ENCODE results near the gene PTPRF.

PTPRF gene

GRCh38 chr1:43671626-43672330 is 141.1 kb downstream of the PTPRF start:
- no peak overlapping the region for H3K27ac ChIP-seq
- no peak overlapping the region for H3K4me3 ChIP-seq (ENCODE audit: low read depth, low read length)
- H3K9me3 ChIP-seq (ENCODE audit: severe bottlenecking) = no peaks in the 10 kb centered on the region
- no peak for DNase-seq
- H3K27me3 ChIP-seq (ENCODE audit: insufficient read depth, low read depth, severe bottlenecking) = no peaks in the 10 kb centered on the region
- TF ChIP-seq CTCF (IDR thresholded peaks at IDR 0.05; ENCODE audit: low read depth, low read length) = no peak
- peaks cover 78% of the 10 kb centered on the region for H3K36me3 ChIP-seq

GRCh38 chr1:43673261-43673660 is 142.6 kb downstream of the PTPRF start:
- H3K36me3 ChIP-seq = peaks cover 63% of the 10 kb centered on the region
- no peak overlapping the region for H3K27ac ChIP-seq
- no peaks in the 10 kb centered on the region for H3K9me3 ChIP-seq (ENCODE audit: severe bottlenecking)

More at GRCh38 chr1:43673261-43673660, 142.6 kb downstream of the PTPRF start:
- H3K4me3 ChIP-seq (ENCODE audit: low read depth, low read length) = no peak overlapping the region
- TF ChIP-seq CTCF (IDR thresholded peaks at IDR 0.05; ENCODE audit: low read depth, low read length) = no peak
- DNase-seq = no peak
- no peaks in the 10 kb centered on the region for H3K27me3 ChIP-seq (ENCODE audit: insufficient read depth, low read depth, severe bottlenecking)

Data from WERI-Rb-1 (cell line).